Osteoblast (primary cell): ENCODE results near the gene GASK1A. TPM values are rescaled to one million over a fixed set of nuclear protein-coding genes. Genes with fewer than 3 reads are reported as not detected.

Experiments
- DNase-seq: peaks from one replicate; pipeline ENCODE4 v3.0.0; 2011; ENCODE audit warnings: low spot score, mixed read lengths; ENCODE audit not compliant: insufficient read length; ENCODE audit errors: missing footprints
- H2AFZ ChIP-seq: 2 replicates; pipeline ENCODE4 v1.6.0; 2011; ENCODE audit warnings: mild to moderate bottlenecking, low read length
- H3K27ac ChIP-seq: 2 replicates; pipeline ENCODE4 v1.5.1; 2011; ENCODE audit warnings: mild to moderate bottlenecking, low read depth, low read length, moderate library complexity
- H3K27me3 ChIP-seq: 2 replicates; pipeline ENCODE4 v1.6.0; 2012; ENCODE audit warnings: mild to moderate bottlenecking, control low read depth, inconsistent platforms, low read length, moderate library complexity; ENCODE audit not compliant: insufficient read depth
- H3K36me3 ChIP-seq: 2 replicates; pipeline ENCODE4 v1.5.1; 2011; ENCODE audit warnings: mild to moderate bottlenecking, low read length, control low read depth, moderate library complexity; ENCODE audit not compliant: insufficient read depth
- H3K4me1 ChIP-seq: 2 replicates; pipeline ENCODE4 v1.5.1; 2011; ENCODE audit warnings: mild to moderate bottlenecking, low read length, control low read depth, moderate library complexity; ENCODE audit not compliant: insufficient read depth
- H3K4me2 ChIP-seq: 2 replicates; pipeline ENCODE4 v1.6.0; 2011; ENCODE audit warnings: mild to moderate bottlenecking, low read length; ENCODE audit not compliant: insufficient read depth
- H3K4me3 ChIP-seq: fragments of 200-600 bp; sonication (generic); 3 replicates; pipeline ENCODE4 v1.5.1; 2012; ENCODE audit warnings: mild to moderate bottlenecking, low read length, inconsistent platforms; ENCODE audit not compliant: insufficient read depth
- H3K79me2 ChIP-seq: 2 replicates; pipeline ENCODE4 v1.6.0; 2012; ENCODE audit warnings: mild to moderate bottlenecking, low read length, control low read depth, inconsistent platforms; ENCODE audit not compliant: insufficient read depth
- H3K9me3 ChIP-seq: 2 replicates; pipeline ENCODE4 v1.5.1; 2011; ENCODE audit warnings: low read depth, low read length, control low read depth
- H4K20me1 ChIP-seq: 2 replicates; pipeline ENCODE4 v1.6.0; 2012; ENCODE audit warnings: mild to moderate bottlenecking, low read length, control low read depth; ENCODE audit not compliant: insufficient read depth
- total RNA-seq: library from RNA; depleted of rRNA; stranded (reverse); fragments of >200 nt; gene quantifications from 2 replicates; pipeline ENCODE4 v1.2.3, GENCODE V29; 2012
- TF ChIP-seq, protein P1 (sequence below): IDR thresholded peaks from 2 replicates; pipeline ENCODE4 v1.5.1; 2011; ENCODE audit warnings: mild to moderate bottlenecking, low read depth, low read length, moderate library complexity; ENCODE audit errors: extremely low read depth

The GASK1A gene
- total RNA-seq, 1 donor: 0.72 TPM

DNA sequence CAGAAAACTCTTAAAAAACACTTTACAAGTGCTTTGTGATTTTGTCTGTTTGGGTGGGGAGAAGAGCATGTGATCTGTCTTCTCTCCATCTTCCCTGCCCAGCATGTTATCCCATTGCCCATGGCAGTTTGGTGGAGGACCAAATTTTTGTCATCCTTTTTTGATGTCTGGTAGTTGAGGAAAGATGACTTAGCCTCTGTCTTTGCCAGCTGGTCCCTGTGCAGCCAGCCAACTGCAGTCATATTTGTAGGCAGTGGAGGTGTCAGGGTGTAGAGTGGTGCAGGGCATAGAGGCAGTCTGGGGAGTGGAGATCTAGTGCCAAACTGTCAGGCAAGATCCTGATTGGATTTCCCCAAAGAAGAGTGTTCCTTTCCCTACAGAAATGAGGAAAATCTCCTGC is 40.7 kb downstream of the GASK1A start:
- Histone ChIP-seq H2AFZ (no peak overlapping the region), H3K4me3 (no peak overlapping the region), H3K4me2 (no peak overlapping the region), H4K20me1 (no peaks in the 10 kb centered on the region), H3K4me1 (no peaks in the 10 kb centered on the region), H3K27ac (no peak overlapping the region), H3K79me2 (no peaks in the 10 kb centered on the region), H3K9me3 (no peaks in the 10 kb centered on the region), H3K27me3 (no peaks in the 10 kb centered on the region), H3K36me3 (no peaks in the 10 kb centered on the region)
- no peak for DNase-seq
- TF ChIP-seq, protein P1, sequence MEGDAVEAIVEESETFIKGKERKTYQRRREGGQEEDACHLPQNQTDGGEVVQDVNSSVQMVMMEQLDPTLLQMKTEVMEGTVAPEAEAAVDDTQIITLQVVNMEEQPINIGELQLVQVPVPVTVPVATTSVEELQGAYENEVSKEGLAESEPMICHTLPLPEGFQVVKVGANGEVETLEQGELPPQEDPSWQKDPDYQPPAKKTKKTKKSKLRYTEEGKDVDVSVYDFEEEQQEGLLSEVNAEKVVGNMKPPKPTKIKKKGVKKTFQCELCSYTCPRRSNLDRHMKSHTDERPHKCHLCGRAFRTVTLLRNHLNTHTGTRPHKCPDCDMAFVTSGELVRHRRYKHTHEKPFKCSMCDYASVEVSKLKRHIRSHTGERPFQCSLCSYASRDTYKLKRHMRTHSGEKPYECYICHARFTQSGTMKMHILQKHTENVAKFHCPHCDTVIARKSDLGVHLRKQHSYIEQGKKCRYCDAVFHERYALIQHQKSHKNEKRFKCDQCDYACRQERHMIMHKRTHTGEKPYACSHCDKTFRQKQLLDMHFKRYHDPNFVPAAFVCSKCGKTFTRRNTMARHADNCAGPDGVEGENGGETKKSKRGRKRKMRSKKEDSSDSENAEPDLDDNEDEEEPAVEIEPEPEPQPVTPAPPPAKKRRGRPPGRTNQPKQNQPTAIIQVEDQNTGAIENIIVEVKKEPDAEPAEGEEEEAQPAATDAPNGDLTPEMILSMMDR: no peak

DNA sequence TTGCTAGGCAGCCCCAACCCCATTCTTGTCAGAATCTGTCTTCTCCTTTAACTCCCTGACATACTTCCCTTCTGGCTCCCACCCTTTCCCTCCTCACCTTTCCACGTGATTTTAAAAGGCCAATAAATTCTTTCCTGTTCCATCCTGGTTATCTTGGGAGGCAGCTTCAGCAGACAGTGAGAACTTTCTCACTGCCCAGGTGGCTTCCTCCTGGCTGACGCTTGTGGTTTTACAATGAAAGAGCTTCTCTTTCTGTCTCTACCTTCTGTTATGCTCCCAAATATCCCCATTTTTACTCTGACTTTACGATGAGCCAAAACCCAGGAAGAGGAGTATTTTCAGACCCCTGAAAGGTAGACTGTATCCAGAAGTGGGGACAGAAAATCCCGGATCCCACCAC is 42.1 kb downstream of the GASK1A start:
- H3K36me3 ChIP-seq: no peaks in the 10 kb centered on the region
- no peak for DNase-seq
- no peak overlapping the region for H3K4me3 ChIP-seq
- TF ChIP-seq, protein P1: no peak
- H3K9me3 ChIP-seq: no peaks in the 10 kb centered on the region
- no peak overlapping the region for H2AFZ ChIP-seq
- no peaks in the 10 kb centered on the region for H3K79me2 ChIP-seq
- H3K4me1 ChIP-seq: no peaks in the 10 kb centered on the region
- no peaks in the 10 kb centered on the region for H3K27me3 ChIP-seq
- no peak overlapping the region for H3K4me2 ChIP-seq
- H4K20me1 ChIP-seq: no peaks in the 10 kb centered on the region
- H3K27ac ChIP-seq: no peak overlapping the region

DNA sequence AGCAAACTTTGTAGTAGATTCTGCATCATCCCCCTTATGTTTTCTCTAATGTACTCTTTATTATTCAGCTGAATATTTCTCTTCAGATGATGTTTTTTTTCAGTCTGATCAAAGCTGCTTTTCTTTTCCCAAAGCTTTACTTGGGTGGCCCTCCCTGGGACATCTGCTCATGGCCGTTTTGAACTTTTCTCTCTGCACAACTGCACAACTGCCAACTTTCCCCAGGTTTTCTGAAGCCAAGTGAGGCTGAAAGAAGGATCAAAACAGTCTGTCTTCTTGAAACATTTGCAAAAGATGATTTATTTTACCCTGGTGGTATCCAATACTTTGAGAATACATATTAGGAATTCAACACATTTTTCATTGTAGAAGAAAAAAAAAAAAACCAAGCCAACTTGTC is 43.0 kb downstream of the GASK1A start:
- TF ChIP-seq, protein P1: no peak
- no peaks in the 10 kb centered on the region for H4K20me1 ChIP-seq
- no peak overlapping the region for H3K27ac ChIP-seq
- no peaks in the 10 kb centered on the region for H3K79me2 ChIP-seq
- no peak for DNase-seq
- H2AFZ ChIP-seq: no peak overlapping the region
- no peaks in the 10 kb centered on the region for H3K9me3 ChIP-seq
- H3K4me2 ChIP-seq: no peak overlapping the region
- H3K36me3 ChIP-seq: no peaks in the 10 kb centered on the region
- no peak overlapping the region for H3K4me3 ChIP-seq
- H3K27me3 ChIP-seq: no peaks in the 10 kb centered on the region
- no peaks in the 10 kb centered on the region for H3K4me1 ChIP-seq

DNA sequence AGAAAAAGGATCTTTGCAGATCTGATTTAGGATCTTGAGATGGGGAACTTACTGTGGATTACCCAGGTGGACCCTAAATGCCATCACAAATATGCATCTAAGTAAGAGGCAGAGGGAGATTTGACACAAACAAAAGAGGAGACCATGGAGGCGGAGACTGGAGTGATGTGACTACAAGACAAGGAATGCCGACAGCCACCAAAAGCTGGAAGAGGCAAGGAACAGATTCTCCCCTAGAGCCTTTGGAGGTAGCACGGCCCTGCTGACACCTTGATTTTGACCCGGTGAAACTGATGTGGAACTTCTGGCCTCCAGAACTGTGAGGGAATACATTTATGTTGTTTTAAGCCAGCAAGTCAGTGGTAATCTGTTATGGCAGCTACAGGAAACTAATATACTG is 44.0 kb downstream of the GASK1A start:
- TF ChIP-seq, protein P1: no peak
- no peaks in the 10 kb centered on the region for H3K9me3 ChIP-seq
- DNase-seq: no peak

More for the DNA sequence above, 44.0 kb downstream of the GASK1A start:
- H3K36me3 ChIP-seq: no peaks in the 10 kb centered on the region
- no peaks in the 10 kb centered on the region for H3K4me1 ChIP-seq
- no peaks in the 10 kb centered on the region for H3K79me2 ChIP-seq
- H4K20me1 ChIP-seq: no peaks in the 10 kb centered on the region
- no peaks in the 10 kb centered on the region for H3K27me3 ChIP-seq
- no peak overlapping the region for H2AFZ ChIP-seq
- no peak overlapping the region for H3K4me2 ChIP-seq
- no peak overlapping the region for H3K27ac ChIP-seq
- no peak overlapping the region for H3K4me3 ChIP-seq
